Measurements from ENCODE around the gene EIF3K.

DNA sequence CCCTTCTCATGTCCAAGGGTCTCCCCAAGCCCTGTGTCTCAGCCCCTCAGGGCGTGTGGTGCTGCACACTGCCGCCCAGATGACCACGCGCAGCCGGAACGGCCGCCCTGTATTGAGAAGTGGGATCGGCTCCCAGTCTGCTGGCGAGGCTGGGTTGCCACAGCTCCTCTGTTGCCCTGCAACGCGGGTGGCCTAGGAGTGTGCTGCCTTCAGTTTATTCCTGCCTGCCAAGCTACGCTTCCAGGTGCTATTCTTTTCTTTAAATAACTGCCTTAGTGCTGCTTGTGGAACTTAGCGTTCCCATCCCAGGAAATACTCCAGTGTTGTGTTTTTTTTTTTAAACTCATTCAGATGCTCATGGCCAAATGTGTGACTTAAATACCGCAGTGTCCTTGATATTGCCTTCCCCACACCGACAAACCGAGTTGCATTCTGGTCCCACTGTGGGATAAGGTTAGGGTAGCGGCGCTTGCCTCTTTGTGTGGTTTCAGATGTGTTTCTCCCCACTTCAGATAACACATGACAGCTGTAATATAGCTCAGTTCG, 45.0 kb downstream of the EIF3K start:
- TF ChIP-seq, protein P1, sequence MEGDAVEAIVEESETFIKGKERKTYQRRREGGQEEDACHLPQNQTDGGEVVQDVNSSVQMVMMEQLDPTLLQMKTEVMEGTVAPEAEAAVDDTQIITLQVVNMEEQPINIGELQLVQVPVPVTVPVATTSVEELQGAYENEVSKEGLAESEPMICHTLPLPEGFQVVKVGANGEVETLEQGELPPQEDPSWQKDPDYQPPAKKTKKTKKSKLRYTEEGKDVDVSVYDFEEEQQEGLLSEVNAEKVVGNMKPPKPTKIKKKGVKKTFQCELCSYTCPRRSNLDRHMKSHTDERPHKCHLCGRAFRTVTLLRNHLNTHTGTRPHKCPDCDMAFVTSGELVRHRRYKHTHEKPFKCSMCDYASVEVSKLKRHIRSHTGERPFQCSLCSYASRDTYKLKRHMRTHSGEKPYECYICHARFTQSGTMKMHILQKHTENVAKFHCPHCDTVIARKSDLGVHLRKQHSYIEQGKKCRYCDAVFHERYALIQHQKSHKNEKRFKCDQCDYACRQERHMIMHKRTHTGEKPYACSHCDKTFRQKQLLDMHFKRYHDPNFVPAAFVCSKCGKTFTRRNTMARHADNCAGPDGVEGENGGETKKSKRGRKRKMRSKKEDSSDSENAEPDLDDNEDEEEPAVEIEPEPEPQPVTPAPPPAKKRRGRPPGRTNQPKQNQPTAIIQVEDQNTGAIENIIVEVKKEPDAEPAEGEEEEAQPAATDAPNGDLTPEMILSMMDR (conservative IDR thresholded peaks at IDR 0.05; ENCODE audit: low read depth, low read length): no peak
- no peak for TF ChIP-seq EZH2 (IDR thresholded peaks at IDR 0.05; ENCODE audit: low read length, unreplicated experiment)

Data from PC-3 (cell line).